ENCODE data around the gene IKZF3.

IKZF3 gene

GRCh38 chr17:39894681-39895376 lies 30.7 kb upstream of the IKZF3 start:
- ChIA-PET POLR2A (interaction anchor here (0.8 kb wide), 1 partner anchor 30 kb away, joined by 3 read pairs; no protein-coding TSS in a partner anchor), CTCF (interaction anchor here (0.9 to 1.2 kb wide), 2 partner anchors 140 to 273 kb away, joined by 3 to 4 read pairs; no protein-coding TSS in a partner anchor)
- Histone ChIP-seq H3K4me1 (ENCODE audit: control insufficient read depth, insufficient read depth, low read length) (no peaks in the 10 kb centered on the region), H3K4me3 (ENCODE audit: low read depth, low read length) (no peak overlapping the region), H3K36me3 (ENCODE audit: control insufficient read depth in 2 of 2, insufficient read depth in 1 of 2, low read length in 2 of 2) (no peaks in the 10 kb centered on the region), H3K9me3 (ENCODE audit: control insufficient read depth, insufficient read depth, low read depth, low read length) (no peaks in the 10 kb centered on the region), H3K27ac (ENCODE audit: extremely low read depth, low read depth, low read length) (no peak overlapping the region)
- no peak for TF ChIP-seq ZNF544 (tag by site-specific recombination; IDR thresholded peaks at IDR 0.05)
- TF ChIP-seq EGR2 (tag by site-specific recombination; IDR thresholded peaks at IDR 0.05; ENCODE audit: low read depth) = no peak
- no peak for TF ChIP-seq KLF8 (tag by site-specific recombination; IDR thresholded peaks at IDR 0.05)
- TF ChIP-seq ZSCAN23 (tag by site-specific recombination; IDR thresholded peaks at IDR 0.05) = no peak
- TF ChIP-seq ZNF114 (tag by site-specific recombination; IDR thresholded peaks at IDR 0.05) = no peak
- no peak for TF ChIP-seq ZNF423 (tag by site-specific recombination; IDR thresholded peaks at IDR 0.05)
- TF ChIP-seq ZNF473 (tag by site-specific recombination; IDR thresholded peaks at IDR 0.05) = no peak
- no peak for TF ChIP-seq SP2 (tag by site-specific recombination; IDR thresholded peaks at IDR 0.05)
- no peak for TF ChIP-seq AEBP2 (tag by site-specific recombination; IDR thresholded peaks at IDR 0.05; ENCODE audit: borderline replicate concordance)
- TF ChIP-seq ZNF558 (tag by site-specific recombination; IDR thresholded peaks at IDR 0.05) = no peak
- no peak for TF ChIP-seq ZNF404 (tag by site-specific recombination; IDR thresholded peaks at IDR 0.05)

- CTCF ChIA-PET = no interaction called here
- H3K36me3 ChIP-seq (ENCODE audit: control insufficient read depth in 2 of 2, insufficient read depth in 1 of 2, low read length in 2 of 2) = no peaks in the 10 kb centered on the region
- no peak overlapping the region for H3K4me3 ChIP-seq (ENCODE audit: low read depth, low read length)
- POLR2A ChIA-PET = no interaction called here
- no peaks in the 10 kb centered on the region for H3K4me1 ChIP-seq (ENCODE audit: control insufficient read depth, insufficient read depth, low read length)
- H3K9me3 ChIP-seq (ENCODE audit: control insufficient read depth, insufficient read depth, low read depth, low read length) = no peaks in the 10 kb centered on the region
- TF ChIP-seq ZNF121 (tag by site-specific recombination; IDR thresholded peaks at IDR 0.05) = no peak
- TF ChIP-seq PBX3 (CRISPR knock-in tag; IDR thresholded peaks at IDR 0.05) = no peak
- no peak for TF ChIP-seq ZBTB6 (tag by site-specific recombination; IDR thresholded peaks at IDR 0.05)
- TF ChIP-seq ZEB2 (tag by site-specific recombination; IDR thresholded peaks at IDR 0.05) = no peak
- no peak for TF ChIP-seq KLF1 (tag by site-specific recombination; IDR thresholded peaks at IDR 0.05)
- TF ChIP-seq ZNF248 (tag by site-specific recombination; IDR thresholded peaks at IDR 0.05) = no peak
- TF ChIP-seq ZNF473 (tag by site-specific recombination; IDR thresholded peaks at IDR 0.05) = no peak
- no peak for TF ChIP-seq CTCF (tag by site-specific recombination; IDR thresholded peaks at IDR 0.05)
- no peak for TF ChIP-seq ZNF433 (tag by site-specific recombination; IDR thresholded peaks at IDR 0.05; ENCODE audit: low read depth)
- TF ChIP-seq MZF1 (tag by site-specific recombination; IDR thresholded peaks at IDR 0.05; ENCODE audit: borderline replicate concordance) = no peak
- no peak for TF ChIP-seq ZNF350 (tag by site-specific recombination; IDR thresholded peaks at IDR 0.05)
- H3K27ac ChIP-seq (ENCODE audit: extremely low read depth, low read depth, low read length) = no peak overlapping the region
Measured at GRCh38 chr17:39889200-39889599, 25.1 kb upstream of the IKZF3 start.
